GM13977 (cell line): ENCODE results near the gene CRYBG3.

Source experiments
- DNase-seq: peaks from one replicate; pipeline ENCODE4 v3.0.0; 2012; ENCODE audit warnings: low spot score
- in situ Hi-C: fragments of 300-500 bp; cut with MboI; formaldehyde crosslinking; loops from one replicate; pipeline ENCODE4 v1.12.0; 2022; ENCODE audit warnings: low sequenced_read_pairs, low pct_unique_long_range_greater_than_20kb, mixed read lengths, inconsistent platforms; ENCODE audit not compliant: unreplicated experiment
- TF ChIP-seq, protein P1 (sequence below): IDR thresholded peaks from 2 replicates; pipeline ENCODE4 v1.5.1; 2012; ENCODE audit warnings: mild to moderate bottlenecking, control low read depth; ENCODE audit not compliant: insufficient read depth; ENCODE audit errors: extremely low read depth, missing control alignments

Gene CRYBG3

DNA sequence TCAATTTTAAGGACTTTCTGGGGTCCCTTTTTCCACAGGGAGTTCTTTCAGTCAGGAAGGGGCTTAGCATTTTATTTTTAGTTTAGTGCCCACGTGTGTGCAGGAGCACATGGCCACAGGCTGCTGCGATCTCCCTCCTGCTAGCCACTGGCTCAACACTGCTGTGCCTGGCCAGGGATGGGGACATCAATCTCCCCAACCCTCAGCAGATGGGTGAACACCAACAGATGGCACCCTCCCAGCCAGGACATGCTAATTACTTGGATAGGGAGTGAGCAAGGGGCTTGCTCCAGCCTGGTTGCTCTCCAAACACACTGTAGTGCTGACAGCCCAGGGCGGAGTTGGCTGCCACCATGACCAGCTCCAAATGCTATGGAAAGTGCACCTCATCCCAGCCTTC, 157.8 kb downstream of the CRYBG3 start:
- no peak for DNase-seq
- in situ Hi-C loops: no loop called here
- TF ChIP-seq, protein P1, sequence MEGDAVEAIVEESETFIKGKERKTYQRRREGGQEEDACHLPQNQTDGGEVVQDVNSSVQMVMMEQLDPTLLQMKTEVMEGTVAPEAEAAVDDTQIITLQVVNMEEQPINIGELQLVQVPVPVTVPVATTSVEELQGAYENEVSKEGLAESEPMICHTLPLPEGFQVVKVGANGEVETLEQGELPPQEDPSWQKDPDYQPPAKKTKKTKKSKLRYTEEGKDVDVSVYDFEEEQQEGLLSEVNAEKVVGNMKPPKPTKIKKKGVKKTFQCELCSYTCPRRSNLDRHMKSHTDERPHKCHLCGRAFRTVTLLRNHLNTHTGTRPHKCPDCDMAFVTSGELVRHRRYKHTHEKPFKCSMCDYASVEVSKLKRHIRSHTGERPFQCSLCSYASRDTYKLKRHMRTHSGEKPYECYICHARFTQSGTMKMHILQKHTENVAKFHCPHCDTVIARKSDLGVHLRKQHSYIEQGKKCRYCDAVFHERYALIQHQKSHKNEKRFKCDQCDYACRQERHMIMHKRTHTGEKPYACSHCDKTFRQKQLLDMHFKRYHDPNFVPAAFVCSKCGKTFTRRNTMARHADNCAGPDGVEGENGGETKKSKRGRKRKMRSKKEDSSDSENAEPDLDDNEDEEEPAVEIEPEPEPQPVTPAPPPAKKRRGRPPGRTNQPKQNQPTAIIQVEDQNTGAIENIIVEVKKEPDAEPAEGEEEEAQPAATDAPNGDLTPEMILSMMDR: no peak

DNA sequence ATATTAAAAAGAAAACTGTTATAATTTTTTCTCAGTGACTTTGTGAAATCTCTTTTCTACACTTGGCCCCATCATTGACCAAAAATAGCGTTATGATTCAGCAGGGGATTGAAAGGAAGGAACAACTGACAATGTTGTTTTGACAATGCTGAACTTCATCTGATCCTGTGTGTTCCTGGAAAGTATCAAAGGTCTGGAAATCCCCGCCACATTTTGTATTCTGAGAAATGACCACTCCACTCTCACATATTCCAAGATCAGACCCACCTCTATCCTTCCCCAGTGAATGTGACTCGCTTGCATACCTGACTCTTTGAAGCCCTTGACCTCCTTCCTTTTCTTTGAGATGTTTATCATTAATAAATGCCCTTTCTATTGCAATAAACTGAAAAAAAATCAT, 160.1 kb downstream of the CRYBG3 start:
- in situ Hi-C loops: no loop called here
- TF ChIP-seq, protein P1: no peak
- no peak for DNase-seq

DNA sequence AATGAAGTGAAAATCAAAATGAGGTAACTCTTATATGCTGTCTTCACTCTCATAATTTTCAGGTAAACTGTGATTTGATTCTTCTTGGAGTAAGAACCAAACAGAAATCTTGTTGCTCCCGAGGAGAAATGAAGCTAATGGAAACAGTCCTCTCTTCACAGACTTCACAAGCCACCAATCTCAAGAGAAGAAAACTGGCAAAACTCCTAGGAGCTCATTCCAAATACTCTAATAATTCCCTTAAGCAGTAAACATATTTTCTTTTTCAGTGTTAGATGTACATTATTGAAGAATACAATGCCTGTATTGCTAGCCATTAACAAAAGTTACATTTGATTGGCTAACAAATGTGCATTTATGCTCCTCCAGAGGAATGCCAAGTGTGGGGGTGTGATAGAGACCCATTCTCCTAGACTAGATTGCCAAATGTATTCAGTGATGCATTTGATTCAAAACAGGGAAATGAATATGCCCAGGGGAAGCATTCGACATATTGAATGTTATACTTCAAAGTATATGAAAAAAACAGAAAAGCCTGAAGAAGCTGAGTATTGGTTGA, 162.2 kb downstream of the CRYBG3 start:
- TF ChIP-seq, protein P1: no peak
- in situ Hi-C loops: no loop called here
- no peak for DNase-seq

DNA sequence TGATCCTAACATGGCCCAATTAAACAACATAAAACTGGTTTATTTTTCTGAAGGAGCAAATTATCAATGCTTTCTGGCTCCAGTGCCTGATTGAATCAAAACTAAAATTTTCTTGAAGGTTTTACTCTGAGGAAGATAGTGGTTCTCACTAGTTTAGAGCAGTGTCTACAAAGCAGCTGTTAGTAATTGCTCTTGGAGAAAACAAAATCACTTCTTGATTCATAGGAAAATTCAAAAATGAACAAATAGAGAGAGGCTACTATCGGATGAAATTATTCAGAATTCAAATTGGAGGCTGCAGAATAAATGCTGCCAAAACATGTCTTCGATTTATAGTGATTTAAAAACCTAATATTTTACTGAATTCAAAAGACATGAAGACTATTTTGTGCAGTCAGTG, 165.5 kb downstream of the CRYBG3 start:
- in situ Hi-C loops: no loop called here
- TF ChIP-seq, protein P1: no peak

DNA sequence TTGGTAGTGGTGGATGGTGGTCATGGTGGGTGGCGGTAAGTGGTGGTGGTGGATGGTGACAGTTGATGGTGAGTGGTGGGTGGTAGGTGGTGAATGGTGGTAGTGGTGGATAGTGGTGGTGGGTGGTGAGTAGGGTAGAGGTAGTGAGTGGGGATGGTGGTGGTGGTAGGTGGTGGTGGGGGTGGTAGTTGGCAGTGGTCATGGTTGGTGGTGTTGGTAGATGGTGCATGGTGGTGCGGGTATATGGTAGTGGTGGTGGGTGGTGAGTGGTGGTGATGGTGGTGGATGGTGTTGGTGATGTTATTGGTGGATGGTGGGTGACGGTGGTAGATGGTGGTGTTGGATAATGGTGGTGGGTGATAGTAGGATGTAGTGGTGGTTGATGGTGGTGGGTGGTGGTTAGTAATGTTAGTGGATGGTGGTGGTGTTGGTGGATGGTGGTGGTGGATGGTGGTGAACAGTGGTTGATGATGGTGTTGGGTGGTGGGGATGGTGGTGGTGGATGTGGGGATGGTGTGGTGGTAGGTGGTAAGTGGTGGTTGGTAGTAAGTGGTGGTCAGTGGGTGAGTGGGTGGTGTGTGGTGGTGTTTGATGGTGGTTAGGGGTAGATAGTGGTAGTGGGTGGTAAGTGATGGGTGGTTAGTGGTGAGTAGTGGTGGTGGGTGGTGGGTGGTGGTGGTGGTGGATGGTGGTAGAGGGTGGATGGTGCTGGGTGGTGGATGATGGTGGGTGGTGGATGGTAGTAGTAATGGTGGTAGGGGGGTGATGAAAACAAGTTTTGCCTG, 167.2 kb downstream of the CRYBG3 start:
- TF ChIP-seq, protein P1: no peak
- in situ Hi-C loops: no loop called here

More for the DNA sequence above, 165.5 kb downstream of the CRYBG3 start:
- DNase-seq: no peak

DNA sequence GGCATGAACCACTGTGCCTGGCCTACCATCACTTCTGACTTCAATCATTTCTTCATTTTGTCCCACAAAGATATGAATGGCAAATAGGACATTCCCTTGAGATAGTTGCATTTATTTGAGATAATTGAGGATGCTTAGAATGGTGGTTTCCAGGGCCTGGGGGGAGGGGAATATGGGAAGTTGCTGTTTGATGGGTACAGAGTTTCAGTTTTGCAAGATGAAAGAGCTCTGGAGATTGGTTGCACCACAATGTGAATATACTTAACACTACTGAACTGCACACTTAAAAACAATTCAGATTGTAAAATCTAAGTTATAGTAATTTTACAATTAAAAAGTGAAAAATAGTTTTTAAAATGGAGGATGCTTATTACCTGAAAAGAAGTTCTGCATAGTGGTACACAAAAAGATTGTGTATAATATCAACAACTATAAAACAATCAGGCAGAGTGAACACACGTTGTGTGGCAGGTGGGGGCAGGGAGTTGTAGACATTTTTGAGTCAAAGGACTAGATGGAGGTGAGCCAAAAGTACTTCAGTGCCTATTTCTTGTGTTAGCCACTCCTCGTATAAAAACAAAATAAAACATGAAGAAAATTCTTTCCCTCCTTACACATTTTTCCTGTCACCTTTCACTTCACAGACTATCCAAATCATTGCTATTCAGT, 168.9 kb downstream of the CRYBG3 start:
- in situ Hi-C loops: no loop called here
- DNase-seq: no peak
- TF ChIP-seq, protein P1: no peak

More for the DNA sequence above, 167.2 kb downstream of the CRYBG3 start:
- DNase-seq: no peak
